Measurements from ENCODE around the gene NFATC1.

NFATC1 gene

DNA sequence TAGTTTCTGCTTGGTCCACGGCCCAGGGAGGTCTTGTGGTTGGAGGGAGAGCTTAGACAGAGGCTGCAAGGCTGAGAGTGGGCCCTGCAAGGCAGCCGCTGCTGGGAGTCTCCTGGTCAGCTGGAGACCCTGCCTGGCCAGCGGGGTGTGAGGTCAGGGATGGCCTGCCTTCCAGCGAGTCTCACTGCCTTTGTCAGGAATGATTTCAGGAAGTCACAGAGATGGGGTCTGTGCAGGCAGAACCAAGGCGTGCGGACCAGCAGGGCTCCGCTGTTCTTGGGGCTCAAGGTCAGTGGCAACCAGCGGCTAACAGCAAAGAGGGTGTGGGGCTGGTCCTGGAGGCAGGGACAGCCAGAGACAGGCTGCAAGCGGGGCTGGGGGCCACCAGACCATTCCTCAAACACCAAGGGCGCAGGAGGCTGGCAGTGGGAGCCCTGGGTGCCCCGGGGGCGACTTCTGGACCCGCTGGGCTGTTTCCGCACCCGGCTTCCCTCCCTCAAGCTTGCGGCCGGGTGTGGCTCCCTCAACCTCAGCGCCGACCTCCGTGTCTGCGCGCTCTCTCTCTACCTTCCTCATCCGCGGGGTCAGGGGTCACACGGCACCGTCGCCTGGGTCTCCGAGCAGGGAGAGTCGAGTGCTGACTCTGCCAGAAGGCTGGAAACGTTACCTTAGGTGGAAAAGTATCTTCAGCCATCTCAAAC lies 159.4 kb downstream of the NFATC1 start:
- DNase-seq (ENCODE audit: low read depth) = no peak

DNA sequence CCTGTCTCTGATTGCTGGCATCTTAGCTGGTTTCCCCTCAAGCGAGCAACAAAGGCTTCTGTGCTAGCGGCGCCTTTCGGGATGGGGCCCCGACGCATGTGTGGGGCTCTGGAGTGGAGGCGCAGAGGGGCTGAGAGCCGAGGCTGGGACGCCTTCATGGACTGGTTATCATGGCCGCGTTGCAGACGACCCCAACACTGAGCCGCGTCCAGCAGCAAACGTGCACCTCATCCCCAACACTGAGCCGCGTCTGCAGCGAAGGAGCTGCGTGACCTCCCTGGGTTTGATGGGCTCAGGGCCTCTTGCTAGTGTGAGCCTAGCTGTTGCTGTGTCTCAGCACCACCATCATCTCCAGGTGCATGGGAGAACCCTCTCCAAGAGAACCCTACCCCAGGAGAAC lies 160.2 kb downstream of the NFATC1 start:
- DNase-seq (ENCODE audit: low read depth) = no peak

DNA sequence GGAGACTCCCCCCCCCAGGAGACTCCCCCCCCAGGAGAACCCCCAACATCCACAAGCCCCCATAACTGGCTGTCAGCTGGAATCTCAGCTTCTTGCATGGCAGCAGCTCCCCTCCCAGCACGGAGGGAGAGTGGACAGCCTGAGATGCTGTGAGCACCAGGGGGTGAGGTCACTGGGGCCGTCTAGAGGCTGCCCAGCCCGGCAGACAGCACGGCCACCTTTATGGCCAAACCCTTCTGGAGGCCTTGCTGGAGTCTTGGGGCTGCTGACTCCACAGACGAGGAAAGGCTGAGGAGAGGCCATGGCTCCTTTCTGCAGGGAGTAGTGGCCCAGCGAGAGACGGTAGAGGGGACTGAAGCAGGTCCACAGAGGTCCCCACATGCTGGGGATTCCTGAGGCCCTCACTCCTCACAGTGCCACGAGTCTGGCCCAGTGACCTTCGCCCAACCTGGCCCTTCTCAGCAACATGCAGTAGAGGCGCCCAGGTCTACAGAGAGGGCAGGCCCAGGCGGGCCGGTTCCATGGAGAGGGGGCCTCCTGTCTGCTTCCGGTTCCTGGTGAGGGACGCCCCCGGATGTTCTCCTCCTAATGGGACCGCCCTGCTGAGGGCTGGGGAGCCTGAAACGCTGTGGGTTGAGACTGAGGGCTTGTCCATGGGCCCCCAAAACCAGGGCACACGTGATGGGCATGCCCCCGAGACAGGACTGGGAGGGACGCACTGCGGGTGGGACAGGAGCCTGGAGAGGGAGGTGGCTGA lies 161.3 kb downstream of the NFATC1 start:
- no peak for DNase-seq (ENCODE audit: low read depth)

DNA sequence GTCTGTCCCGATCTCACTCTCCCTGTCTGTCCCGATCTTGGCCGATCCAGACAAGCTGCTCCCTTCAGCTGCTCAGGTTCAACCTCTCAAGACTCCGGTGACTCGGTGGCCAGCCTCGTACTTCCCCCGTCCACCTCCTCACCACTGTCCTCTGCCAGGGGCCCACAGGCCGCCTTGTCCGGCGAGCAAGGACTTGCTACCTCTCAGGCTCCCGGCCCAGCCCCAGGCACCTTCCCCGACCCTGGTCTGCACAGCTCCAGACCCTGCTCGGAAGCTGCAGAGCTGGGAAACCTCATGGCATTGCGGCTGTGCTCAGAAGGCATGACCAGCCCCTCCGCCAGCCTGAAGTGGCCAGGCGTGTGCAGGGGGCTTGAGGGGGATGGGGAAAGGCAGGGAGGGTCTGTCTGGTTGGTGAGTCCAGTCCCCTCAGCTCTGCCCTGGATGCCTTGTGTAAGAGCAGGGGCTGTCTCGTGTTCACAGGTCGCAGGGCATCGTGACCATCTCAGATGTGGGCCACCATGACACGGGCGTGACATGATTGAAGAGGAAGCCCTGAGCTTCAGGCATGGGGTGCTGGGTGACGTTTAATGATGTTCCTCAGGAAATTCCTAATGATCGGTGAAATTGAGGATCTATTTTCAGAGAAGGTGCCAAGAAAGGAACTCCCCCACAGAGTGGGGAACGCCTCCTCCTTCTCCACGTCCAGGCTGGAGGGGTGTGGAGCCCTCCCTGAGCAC lies 162.6 kb downstream of the NFATC1 start:
- DNase-seq (ENCODE audit: low read depth) = no peak

DNA sequence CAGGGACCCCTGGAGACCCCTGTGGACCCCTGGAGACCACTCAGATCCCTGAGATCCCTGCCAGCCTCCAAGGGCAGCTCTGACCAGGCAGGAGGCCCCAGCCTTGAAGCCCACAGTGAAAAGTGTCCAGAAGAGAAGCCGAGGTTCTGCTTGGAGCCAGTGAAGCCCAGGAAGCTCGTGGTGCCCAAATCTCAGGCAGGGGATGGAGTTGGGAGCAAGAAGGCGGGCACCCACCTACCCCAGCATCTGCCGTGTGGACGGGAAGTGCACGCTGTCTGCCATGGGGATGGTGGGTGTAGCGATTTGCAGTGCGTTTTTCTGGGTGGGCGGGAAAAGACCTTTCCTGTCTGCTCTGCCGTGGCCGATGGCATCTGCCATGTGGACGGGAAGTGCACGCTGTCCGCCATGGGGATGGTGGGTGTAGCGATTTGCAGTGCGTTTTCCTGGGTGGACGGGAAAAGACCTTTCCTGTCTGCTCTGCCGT lies 163.2 kb downstream of the NFATC1 start:
- no peak for DNase-seq (ENCODE audit: low read depth)

DNA sequence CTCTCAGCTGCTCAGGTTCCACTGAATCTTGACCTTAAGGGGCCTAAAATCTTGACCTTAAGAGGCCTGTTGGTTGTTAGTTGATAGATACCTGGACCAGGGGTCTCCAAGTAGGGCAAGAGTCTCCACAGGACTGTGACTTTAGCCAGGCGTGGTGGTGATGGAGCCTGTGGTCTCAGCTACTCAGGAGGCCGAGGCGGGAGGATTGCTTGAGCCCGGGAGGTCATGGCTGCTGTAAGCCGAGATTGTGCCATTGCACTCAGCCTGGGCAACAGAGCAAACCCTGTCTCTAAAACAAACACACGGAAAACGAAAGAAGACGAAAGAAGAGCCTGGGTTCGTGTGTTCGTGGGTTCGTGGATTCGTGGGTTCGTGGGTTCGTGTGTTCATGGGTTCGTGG lies 163.7 kb downstream of the NFATC1 start:
- DNase-seq (ENCODE audit: low read depth) = no peak

DNA sequence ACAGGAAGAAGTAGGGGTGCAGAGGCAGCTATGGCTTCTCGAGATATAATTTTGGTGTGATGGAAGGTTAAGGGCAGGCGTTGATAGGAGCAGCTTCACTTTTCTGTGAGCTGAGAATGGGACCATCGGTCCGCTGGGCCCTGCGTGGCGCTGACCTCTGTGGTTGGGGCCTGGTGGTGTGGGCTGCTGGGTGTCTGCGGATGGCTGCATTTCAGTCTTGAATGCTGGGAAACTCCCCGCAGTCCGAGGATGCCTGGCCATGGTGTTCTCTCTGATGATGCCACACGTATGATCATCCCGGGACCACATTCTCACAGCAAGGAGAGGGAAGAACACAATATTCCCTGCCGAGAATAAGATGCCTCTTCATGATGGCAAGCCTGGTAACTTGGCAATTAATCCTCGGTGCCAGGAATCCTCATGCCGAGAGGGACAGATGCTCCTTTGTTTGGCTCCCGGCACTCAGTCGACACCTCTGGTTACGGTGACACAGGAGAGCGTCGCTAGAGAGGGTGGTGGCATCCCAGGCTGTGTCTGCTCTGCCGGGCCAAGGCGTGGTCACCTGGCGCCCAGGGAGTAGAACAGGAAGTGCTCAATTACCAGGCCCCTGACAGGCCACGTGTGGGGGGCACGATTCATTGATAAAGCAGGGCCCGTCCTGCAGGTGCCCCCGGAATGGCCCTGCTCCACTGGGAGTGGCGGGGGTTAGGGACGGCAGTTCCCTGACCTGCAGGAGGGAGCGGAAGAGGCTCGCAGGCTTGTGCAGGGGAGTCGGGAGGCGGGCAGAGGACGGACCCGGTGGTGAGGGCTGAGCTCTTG lies 164.5 kb downstream of the NFATC1 start:
- no peak for DNase-seq (ENCODE audit: low read depth)

DNA sequence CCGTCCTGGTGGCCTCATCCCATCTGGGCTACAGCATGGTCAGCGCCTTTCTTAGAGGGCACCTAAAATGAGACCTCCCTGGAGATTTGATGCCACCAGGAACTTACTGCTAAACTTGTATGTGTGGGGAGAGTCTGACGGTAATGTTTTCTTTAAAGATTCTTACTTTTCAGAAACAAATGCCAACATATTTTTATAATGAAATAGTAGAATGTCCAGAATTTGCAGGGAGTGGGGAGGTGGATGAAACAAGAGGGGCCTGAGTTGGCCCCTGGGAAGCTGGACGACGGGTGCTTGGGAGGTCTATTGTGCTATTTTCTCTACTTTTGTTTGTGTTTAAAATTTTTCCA lies 165.1 kb downstream of the NFATC1 start:
- DNase-seq (ENCODE audit: low read depth) = no peak

DNA sequence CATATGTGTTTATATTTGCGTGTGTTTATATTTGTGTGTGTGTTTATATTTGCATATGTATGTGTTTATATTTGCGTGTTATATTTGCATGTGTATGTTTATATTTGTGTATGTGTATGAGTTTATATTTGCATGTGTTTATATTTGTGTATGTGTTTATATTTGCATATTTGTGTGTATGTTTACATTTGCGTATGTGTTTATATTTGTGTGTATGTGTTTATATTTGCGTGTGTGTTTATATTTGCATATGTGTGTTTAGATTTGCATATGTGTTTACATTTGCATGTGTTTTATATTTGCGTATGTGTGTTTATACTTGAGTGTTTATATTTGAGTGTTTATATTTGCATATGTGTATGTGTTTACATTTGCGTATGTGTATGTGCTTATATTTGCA lies 168.2 kb downstream of the NFATC1 start:
- DNase-seq (ENCODE audit: low read depth) = no peak

DNA sequence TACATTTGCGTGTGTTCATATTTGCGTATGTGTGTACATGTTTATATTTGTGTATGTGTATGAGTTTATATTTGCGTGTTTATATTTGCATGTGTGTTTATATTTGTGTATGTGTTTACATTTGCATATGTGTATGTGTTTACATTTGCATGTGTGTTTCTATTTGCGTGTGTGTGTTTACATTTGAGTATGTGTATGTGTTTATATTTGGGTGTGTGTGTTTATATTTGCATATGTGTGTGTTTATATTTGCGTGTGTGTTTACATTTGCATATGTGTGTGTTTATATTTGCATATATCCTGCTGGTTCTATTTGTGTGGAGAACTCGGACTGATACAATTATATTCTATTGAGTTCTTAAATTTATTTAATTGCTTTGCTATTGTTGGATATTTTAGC lies 168.7 kb downstream of the NFATC1 start:
- no peak for DNase-seq (ENCODE audit: low read depth)

DNA sequence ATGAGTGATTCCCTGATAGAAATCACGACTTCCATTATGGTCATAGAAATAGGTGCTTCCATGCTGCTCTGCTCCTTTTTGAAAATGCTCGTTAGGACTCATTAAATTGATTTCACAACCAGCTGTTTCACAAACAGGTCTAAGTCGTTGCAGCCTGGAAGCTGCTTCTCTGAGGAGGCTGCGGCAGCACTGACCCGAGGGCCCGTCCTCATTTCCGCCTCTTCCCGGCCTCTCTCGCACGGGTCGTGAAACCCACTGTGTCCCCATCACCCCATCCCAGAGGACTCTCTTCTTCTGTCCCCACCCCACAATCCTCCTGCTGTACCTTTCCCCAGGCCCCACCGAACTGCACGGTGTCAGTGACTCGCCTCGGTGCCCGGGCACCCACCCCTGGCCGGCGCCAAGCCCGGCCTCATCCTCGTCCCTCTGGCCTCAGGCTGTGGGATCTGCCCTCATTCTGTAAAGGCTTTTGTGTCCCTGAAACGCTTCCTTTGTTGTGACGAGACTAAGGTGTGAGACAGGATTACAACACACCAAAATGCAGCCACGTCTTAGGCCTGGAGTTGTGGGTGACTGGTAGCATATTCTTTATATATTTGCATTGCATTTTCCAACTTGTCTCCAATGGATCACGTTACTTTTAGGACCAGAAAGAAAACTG lies 171.2 kb downstream of the NFATC1 start:
- DNase-seq (ENCODE audit: low read depth) = no peak

DNA sequence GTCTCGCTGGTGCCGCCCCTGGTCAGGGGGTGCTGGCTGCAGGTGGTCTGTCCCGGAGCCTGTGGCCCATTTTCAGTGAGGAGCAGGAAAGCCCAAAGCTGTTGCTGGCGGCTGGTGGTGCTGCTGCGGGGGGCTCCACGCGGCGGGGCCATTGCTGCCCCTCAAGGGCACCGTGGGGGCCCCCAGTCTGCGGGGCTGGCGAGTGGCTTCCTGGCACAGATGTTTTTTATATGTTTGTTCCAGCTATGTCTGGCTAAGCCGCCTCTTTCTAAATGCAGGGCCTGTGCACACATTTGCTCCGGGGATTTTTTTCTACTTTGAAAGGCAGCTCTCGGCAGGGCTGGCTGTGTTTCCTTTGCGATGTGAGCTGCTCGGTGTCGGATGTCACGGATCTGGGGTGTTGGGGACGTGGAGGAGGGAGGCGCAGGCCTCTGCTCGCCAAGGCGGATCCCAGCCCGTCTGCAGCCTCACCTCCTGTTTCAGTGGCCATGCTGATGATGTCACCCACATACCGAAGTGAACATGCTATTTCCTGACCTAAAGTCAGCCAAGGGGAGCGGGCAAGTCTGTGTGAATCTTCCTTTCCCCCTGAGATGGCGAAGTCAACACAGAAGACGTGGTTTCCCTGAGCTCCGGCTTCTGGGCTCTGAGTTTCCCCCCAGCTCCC lies 171.9 kb downstream of the NFATC1 start:
- peak; percentile 57 for DNase-seq (ENCODE audit: low read depth)

DNA sequence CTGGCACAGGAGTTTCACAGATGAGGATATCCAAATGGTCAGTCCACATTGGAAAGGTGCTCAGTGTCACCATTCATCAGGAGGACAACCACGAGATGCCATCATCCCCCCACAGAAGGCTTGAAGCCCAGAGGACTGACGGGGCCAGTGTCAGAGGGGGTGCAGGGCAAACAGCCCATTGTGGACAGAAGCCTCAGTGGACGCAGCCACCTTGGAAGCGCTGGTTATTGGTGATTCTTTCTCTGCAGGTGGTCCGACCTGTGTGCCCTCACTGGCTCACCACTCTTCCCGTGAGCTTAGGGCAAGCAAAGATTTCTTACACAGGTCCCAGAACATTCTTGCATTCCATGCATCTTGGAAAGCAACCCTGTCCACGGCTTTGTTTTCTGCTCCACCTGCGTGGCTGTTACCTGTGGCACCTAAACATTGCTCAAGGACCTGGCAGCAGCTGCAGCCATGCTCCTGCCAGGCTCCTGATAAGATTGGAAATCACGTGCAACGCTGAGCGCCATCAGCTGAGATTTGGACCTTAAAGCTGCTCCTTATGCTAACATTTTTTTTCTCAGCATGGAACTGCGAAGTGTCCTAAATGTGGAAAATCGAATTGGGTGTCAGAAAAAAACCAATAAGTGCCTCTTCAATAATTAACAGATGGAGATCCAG lies 172.9 kb downstream of the NFATC1 start:
- DNase-seq (ENCODE audit: low read depth) = no peak

DNA sequence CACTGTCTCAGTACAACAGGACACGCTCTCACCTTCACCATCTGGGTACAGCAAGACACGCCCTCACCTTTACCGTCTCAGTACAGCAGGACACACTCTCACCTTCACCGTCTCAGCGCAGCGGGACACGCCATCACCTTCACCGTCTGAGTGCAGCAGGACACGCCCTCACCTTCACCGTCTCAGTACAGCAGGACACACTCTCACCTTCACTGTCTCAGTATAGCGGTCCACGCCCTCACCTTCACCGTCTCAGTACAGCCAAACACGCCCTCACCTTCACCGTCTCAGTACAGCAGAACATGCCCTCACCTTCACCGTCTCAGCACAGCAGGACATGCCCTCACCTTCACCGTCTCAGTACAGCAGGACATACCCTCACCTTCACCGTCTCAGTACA lies 174.0 kb downstream of the NFATC1 start:
- DNase-seq (ENCODE audit: low read depth) = no peak

DNA sequence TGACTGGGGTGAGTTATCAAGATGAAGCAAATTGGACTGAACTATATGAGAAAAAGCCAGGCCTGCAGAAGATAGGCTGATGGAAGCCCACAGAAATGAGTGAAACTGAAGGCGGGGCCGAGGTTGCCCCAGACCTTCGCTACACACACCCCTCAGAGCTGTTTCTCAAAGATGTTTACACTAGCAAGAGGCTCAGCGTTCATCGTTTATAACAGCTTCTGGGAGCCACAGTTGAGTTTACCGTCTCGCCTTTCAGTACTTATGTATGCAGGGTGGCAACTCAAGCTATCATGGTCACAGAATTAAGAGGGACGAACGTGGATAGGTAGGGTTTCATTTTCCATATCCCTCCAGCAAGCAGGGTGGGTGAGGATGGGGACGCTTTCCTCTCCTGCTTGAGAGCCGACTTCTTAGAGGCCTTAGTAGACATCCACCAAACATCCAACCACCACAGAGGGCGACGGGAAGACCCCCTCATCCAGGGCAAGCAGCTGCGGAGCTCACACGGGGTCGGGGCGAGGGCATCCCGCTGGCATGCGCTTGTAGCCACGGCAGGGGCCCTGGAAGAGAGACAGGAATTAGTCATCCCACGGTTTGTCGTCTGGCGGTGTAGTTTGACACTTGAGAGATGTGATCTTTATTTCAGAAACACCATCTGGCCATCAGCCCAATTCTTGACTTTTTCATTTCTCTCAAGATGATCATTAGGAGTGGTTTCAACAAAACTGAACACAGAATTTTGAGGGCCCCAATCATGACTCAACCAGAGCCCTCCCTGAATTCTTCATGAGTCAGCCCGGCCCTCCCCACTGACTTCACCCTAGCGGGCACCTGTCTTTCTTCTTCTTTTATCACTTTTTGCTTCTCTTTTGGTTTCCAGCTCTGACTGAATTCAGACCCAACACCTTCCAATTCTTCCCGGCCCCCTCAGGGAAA lies 174.8 kb downstream of the NFATC1 start:
- peak; percentile 27 for DNase-seq (ENCODE audit: low read depth)

DNA sequence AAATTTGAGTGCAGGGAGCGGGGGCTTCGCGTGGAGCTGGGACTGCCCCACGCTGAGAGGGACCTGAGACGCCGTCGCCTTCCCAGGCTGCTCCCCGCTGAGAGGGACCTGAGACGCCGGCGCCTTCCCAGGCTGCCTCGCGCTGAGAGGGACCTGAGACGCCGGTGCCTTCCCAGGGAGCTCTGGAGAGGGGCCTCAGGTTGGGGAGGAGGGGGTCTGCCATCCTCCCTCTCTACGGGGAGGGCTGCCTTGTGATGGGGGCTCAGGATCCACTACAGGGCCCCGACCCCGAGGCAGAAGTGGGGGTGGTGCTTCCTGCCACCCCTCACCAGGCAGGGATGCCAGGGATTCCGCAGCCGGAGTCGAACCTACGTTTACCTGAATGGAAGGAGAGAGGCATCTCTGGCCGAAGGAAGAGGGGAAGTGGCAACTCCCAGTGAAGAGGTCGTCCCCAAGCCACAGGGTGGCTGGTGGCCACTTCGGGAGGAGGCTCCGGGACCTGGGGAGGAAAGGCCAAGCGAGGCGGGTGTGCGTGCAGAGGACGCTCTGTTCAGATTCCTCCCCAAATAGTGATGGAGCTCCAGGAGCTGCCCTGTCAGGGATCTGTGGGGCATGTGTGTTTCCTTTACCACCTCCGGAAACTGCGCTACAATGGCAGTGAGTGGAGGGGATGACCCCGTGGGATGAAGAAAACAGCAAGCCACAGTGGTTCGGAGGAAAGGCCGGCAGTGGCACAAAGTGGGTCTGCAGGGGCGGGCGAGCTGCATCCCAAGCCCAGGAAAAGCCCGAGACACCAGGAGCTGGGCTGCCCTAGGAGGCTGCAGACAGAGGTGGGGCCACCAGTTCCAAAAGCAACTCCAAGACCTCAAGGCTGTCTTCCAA lies 175.7 kb downstream of the NFATC1 start:
- DNase-seq (ENCODE audit: low read depth) = no peak

DNA sequence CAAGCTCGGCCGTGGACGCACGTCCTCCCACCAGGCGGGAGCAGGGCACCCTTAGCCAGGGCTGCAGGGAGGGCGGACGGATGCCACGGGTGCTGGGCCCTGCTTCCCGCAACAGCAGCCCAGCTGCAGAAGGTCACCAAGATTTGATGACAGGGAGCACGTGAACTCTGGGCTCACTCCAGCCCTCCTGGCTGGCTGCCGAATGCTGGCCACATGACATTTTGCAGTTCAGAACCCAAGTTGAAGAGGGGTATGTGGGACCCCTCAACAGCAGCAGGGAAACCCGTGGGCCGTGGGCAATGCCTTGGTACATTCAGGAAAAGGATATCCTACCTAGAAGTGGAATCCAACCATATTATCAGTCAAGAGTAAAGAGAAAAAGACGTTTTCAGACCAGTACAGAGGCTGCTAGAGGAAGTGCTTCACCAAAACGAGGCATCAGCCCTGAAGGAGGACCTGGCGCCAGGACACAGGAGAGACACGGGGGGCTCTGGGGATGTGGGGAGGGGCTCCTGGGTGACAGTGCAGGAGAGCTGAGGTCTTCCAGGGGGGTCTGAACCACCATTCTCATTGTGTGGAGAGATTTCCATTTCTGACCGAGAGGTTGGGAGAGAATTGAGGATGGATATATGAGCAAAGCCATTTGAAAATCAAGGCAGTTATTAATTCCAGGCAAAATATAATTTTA lies 176.5 kb downstream of the NFATC1 start:
- no peak for DNase-seq (ENCODE audit: low read depth)
